Stimulated activated CD8-positive, alpha-beta memory T cell treated with anti-CD3 and anti-CD28 coated beads, Interleukin-12 subunit alpha, Interleukin-12 subunit beta, amount 100 ng/mL, for 4 hours (primary cell): ENCODE data around the gene FOLH1.
"Not testable (repeated sequence)": the region's sequence is repeated elsewhere in the genome, so short reads cannot be mapped to it uniquely, and the experiment has no call there.

Source experiments
- DNase-seq: peaks from one replicate; pipeline ENCODE4 v3.0.0-alpha.2; 2020; ENCODE audit warnings: low read depth

FOLH1 gene

GRCh38 chr11:49208006-49208721 lies at the start of gene FOLH1:
FOLH1 (minus strand) TSS chr11:49208602; CDS start chr11:49208409, 193 bp downstream.
- DNase-seq: no peak

GRCh38 chr11:49255148-49255547 lies 46.7 kb upstream of the FOLH1 start:
- DNase-seq: not testable (repeated sequence)

GRCh38 chr11:49251212-49251611 lies 42.8 kb upstream of the FOLH1 start:
- DNase-seq: not testable (repeated sequence)

GRCh38 chr11:49250398-49251115 lies 42.2 kb upstream of the FOLH1 start:
- not testable (repeated sequence) for DNase-seq

GRCh38 chr11:49249363-49249762 lies 41.0 kb upstream of the FOLH1 start:
- DNase-seq: not testable (repeated sequence)

- not testable (repeated sequence) for DNase-seq
Observed at GRCh38 chr11:49233685-49234084, 25.3 kb upstream of the FOLH1 start.

GRCh38 chr11:49233019-49233418 lies 24.6 kb upstream of the FOLH1 start:
- DNase-seq: not testable (repeated sequence)

GRCh38 chr11:49231725-49232124 lies 23.3 kb upstream of the FOLH1 start:
- not testable (repeated sequence) for DNase-seq

- not testable (repeated sequence) for DNase-seq
Observed at GRCh38 chr11:49230534-49230933, 22.1 kb upstream of the FOLH1 start.

- DNase-seq: not testable (repeated sequence)
Observed at GRCh38 chr11:49230001-49230400, 21.6 kb upstream of the FOLH1 start.

GRCh38 chr11:49229136-49229535 lies 20.7 kb upstream of the FOLH1 start:
- DNase-seq: not testable (repeated sequence)

- DNase-seq: not testable (repeated sequence)
Observed at GRCh38 chr11:49225255-49225785, 16.9 kb upstream of the FOLH1 start.

- no peak for DNase-seq
Observed at GRCh38 chr11:49221112-49221511, 12.7 kb upstream of the FOLH1 start.

- no peak for DNase-seq
Observed at GRCh38 chr11:49213026-49213560, 4.7 kb upstream of the FOLH1 start.

GRCh38 chr11:49206999-49207398 lies 1.4 kb downstream of the FOLH1 start:
- not testable (repeated sequence) for DNase-seq

GRCh38 chr11:49202287-49202976 lies 6.0 kb downstream of the FOLH1 start:
- no peak for DNase-seq

GRCh38 chr11:49196775-49197174 lies 11.6 kb downstream of the FOLH1 start:
- not testable (repeated sequence) for DNase-seq

- not testable (repeated sequence) for DNase-seq
Observed at GRCh38 chr11:49196002-49196401, 12.4 kb downstream of the FOLH1 start.

- not testable (repeated sequence) for DNase-seq
Observed at GRCh38 chr11:49190287-49190686, 18.1 kb downstream of the FOLH1 start.

- DNase-seq: not testable (repeated sequence)
Observed at GRCh38 chr11:49186225-49186624, 22.2 kb downstream of the FOLH1 start.

- not testable (repeated sequence) for DNase-seq
Observed at GRCh38 chr11:49185597-49185996, 22.8 kb downstream of the FOLH1 start.

- not testable (repeated sequence) for DNase-seq
Observed at GRCh38 chr11:49184756-49185155, 23.6 kb downstream of the FOLH1 start.
